ENCODE results near the gene MAGOHB.
"Not testable (repeated sequence)": the region's sequence is repeated elsewhere in the genome, so short reads cannot be mapped to it uniquely, and the experiment has no call there.

MAGOHB gene

DNA sequence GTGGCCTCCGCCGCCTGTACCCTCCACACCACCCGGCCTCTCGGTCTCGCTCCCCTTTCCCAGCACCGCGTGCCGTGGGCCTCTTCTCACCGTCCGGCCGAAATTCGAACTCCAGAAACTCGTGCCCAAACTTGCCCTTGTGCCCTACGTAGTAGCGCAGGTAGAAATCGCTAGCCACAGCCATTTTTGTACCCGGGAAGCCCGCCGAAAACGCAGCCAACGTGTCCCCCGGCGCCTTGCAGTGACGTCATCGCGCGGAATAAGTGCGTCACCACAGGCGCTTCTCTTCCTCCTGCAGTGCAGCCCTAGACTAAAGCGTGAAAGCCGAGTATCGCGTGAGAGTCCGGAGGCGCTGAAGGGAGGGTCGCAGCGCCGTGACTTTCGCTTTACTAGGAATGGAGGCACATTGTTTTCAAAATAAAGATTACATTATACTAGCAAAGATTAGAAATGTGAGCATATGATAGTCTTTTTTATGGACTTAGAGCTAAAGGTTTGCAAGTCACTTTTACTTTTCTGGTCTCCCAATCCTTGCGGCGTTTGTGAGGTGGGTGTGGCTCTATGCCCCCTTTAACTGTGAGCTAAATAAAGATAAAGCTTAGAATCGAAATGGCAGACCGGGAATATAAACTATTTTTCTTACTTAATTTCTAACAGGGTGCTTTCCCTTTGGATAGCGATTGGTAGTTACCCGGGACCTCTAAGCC lies at the start of gene MAGOHB:
Gene MAGOHB (minus strand): TSS at position 261 of the 707 bp plus-strand sequence. CDS start 77 bp downstream, at position 184.
- no peaks in the 10 kb centered on the region for H3K9me3 ChIP-seq (ENCODE audit: control insufficient read depth in 1 of 2, low read length in 2 of 2)
- H3K9ac ChIP-seq (ENCODE audit: low read depth in 1 of 2, low read length in 2 of 2), result peak within 1 kb of the TSS; percentile 97
- H3K27ac ChIP-seq (ENCODE audit: low read depth, low read length), result peak within 1 kb of the TSS; percentile 71
- H3K36me3 ChIP-seq (ENCODE audit: control insufficient read depth in 1 of 2, insufficient read depth in 2 of 2, low read length in 2 of 2), result peaks cover 5 to 16% of the 10 kb centered on the region in 2 donors
- H3K27me3 ChIP-seq (ENCODE audit: control insufficient read depth in 1 of 2, insufficient read depth in 2 of 2, low read length in 2 of 2), result no peaks in the 10 kb centered on the region
- peak within 1 kb of the TSS; percentile 95 to 97 for H3K4me3 ChIP-seq (ENCODE audit: low read depth in 1 of 2, low read length in 2 of 2)
- peaks cover 8 to 14% of the 10 kb centered on the region in 2 donors for H3K4me1 ChIP-seq (ENCODE audit: control insufficient read depth in 1 of 2, insufficient read depth in 2 of 2, low read length in 2 of 2)

DNA sequence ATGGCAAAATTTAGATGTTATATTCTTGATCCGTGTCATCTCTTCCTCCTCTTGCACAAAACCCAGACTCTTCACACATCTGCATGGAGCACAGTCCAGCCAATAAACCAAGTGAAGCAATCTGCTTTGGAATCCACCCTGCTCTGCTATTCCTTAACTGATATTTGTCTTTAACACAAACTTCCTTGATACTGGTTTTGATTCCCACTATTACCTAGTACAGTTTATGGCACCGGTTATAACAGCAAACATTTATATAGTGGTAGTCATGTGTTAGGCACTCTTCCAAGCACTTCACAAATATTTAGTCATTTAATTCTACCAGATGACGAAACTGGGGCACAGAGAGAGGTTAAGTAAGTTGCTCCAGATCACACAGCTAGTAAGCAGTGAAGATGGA lies 47.9 kb upstream of the MAGOHB start:
- no peak overlapping the region for H3K27ac ChIP-seq (ENCODE audit: low read depth, low read length)
- H3K4me3 ChIP-seq (ENCODE audit: low read depth in 1 of 2, low read length in 2 of 2), result no peak overlapping the region
- no peaks in the 10 kb centered on the region for H3K27me3 ChIP-seq (ENCODE audit: control insufficient read depth in 1 of 2, insufficient read depth in 2 of 2, low read length in 2 of 2)
- no peaks in the 10 kb centered on the region for H3K36me3 ChIP-seq (ENCODE audit: control insufficient read depth in 1 of 2, insufficient read depth in 2 of 2, low read length in 2 of 2)
- no peak overlapping the region for H3K9ac ChIP-seq (ENCODE audit: low read depth in 1 of 2, low read length in 2 of 2)
- peaks cover 0 to 3% of the 10 kb centered on the region in 2 donors for H3K4me1 ChIP-seq (ENCODE audit: control insufficient read depth in 1 of 2, insufficient read depth in 2 of 2, low read length in 2 of 2)
- no peaks in the 10 kb centered on the region for H3K9me3 ChIP-seq (ENCODE audit: control insufficient read depth in 1 of 2, low read length in 2 of 2)

DNA sequence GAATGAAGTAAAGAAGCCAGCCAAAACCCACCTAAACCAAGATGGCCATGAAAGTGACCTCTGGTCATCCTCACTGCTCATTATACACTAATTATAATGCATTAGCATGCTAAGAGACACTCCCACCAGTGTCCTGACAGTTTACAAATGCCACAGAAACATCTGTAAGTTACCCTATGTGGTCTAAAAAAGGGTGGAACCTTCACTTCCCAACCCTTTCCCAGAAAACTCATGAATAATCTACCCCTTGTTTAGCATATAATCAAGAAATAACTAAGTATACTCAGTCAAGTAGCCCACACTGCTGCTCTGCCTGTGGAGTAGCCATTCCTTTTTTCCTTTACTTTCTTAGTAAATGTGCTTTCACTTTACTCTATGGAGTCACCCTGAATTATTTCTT lies 40.6 kb upstream of the MAGOHB start:
- H3K36me3 ChIP-seq (ENCODE audit: control insufficient read depth in 1 of 2, insufficient read depth in 2 of 2, low read length in 2 of 2), result no peaks in the 10 kb centered on the region
- no peaks in the 10 kb centered on the region for H3K27me3 ChIP-seq (ENCODE audit: control insufficient read depth in 1 of 2, insufficient read depth in 2 of 2, low read length in 2 of 2)
- no peaks in the 10 kb centered on the region for H3K4me1 ChIP-seq (ENCODE audit: control insufficient read depth in 1 of 2, insufficient read depth in 2 of 2, low read length in 2 of 2)
- H3K9me3 ChIP-seq (ENCODE audit: control insufficient read depth in 1 of 2, low read length in 2 of 2), result no peaks in the 10 kb centered on the region
- no peak overlapping the region for H3K4me3 ChIP-seq (ENCODE audit: low read depth in 1 of 2, low read length in 2 of 2)
- H3K9ac ChIP-seq (ENCODE audit: low read depth in 1 of 2, low read length in 2 of 2), result no peak overlapping the region
- no peak overlapping the region for H3K27ac ChIP-seq (ENCODE audit: low read depth, low read length)

DNA sequence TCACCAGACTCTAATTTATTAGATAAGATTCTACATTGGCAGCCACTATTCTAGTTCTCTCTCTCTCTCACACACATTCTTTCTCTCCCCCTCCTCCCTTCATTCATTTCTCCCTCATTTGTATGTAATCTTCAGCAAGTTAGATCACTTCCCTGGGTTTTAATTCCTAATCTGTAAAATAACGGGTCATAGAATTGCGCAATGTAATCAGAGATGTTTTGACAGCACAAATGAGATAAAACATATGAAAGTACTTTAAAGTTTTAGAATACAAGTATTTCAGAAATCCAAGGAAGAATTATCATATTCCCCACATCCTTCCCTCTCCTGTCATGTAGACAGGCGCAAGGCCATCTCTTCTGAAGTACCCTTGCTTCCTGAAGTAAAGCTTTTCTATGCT lies 38.8 kb upstream of the MAGOHB start:
- Histone ChIP-seq H3K4me3 (ENCODE audit: low read depth in 1 of 2, low read length in 2 of 2) (no peak overlapping the region), H3K27ac (ENCODE audit: low read depth, low read length) (no peak overlapping the region), H3K4me1 (ENCODE audit: control insufficient read depth in 1 of 2, insufficient read depth in 2 of 2, low read length in 2 of 2) (no peaks in the 10 kb centered on the region), H3K9ac (ENCODE audit: low read depth in 1 of 2, low read length in 2 of 2) (no peak overlapping the region), H3K36me3 (ENCODE audit: control insufficient read depth in 1 of 2, insufficient read depth in 2 of 2, low read length in 2 of 2) (no peaks in the 10 kb centered on the region), H3K9me3 (ENCODE audit: control insufficient read depth in 1 of 2, low read length in 2 of 2) (peaks cover 0 to under 1% of the 10 kb centered on the region in 2 donors), H3K27me3 (ENCODE audit: control insufficient read depth in 1 of 2, insufficient read depth in 2 of 2, low read length in 2 of 2) (no peaks in the 10 kb centered on the region)

DNA sequence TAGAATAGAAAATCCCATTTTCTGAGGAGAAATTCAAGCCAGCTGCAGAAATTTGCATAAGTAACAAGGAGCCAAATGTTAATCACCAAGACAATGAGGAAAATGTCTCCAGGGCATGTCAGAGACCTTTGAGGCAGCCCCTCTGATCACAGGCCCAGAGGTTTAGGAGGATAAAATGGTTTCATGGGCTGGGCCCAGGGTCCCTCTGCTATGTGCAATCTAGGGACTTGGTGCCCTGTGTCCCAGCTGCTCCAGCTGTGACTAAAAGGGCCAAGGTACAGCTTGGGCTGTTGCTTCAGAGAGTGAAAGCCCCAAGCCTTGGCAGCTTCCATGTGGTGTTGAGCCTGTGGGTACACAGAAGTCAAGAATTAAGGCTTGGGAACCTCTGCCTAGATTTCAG lies 33.2 kb upstream of the MAGOHB start:
- H3K9me3 ChIP-seq (ENCODE audit: control insufficient read depth in 1 of 2, low read length in 2 of 2), result peaks cover 0 to 15% of the 10 kb centered on the region in 2 donors
- H3K27me3 ChIP-seq (ENCODE audit: control insufficient read depth in 1 of 2, insufficient read depth in 2 of 2, low read length in 2 of 2); H3K4me1 ChIP-seq (ENCODE audit: control insufficient read depth in 1 of 2, insufficient read depth in 2 of 2, low read length in 2 of 2); H3K9ac ChIP-seq (ENCODE audit: low read depth in 1 of 2, low read length in 2 of 2); H3K36me3 ChIP-seq (ENCODE audit: control insufficient read depth in 1 of 2, insufficient read depth in 2 of 2, low read length in 2 of 2); H3K4me3 ChIP-seq (ENCODE audit: low read depth in 1 of 2, low read length in 2 of 2); H3K27ac ChIP-seq (ENCODE audit: low read depth, low read length): not testable (repeated sequence)

DNA sequence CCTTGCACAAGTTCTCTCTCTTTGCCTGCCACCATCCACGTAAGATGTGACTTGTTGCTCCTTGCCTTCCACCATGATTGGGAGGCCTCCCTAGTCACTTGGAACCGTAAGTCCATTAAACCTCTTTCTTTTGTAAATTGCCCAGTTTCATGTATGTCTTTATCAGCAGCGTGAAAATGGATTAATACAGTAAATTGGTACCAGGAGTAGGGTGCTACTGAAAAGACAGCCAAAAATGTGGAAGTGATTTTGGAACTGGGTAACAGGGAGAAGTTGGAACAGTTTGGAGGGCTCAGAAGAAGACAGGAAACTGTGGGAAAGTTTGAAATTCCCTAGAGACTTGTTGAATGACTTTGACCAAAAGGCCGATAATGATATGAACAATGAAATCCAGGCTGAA lies 32.5 kb upstream of the MAGOHB start:
- peaks cover 0 to 8% of the 10 kb centered on the region in 2 donors for H3K4me1 ChIP-seq (ENCODE audit: control insufficient read depth in 1 of 2, insufficient read depth in 2 of 2, low read length in 2 of 2)
- no peaks in the 10 kb centered on the region for H3K27me3 ChIP-seq (ENCODE audit: control insufficient read depth in 1 of 2, insufficient read depth in 2 of 2, low read length in 2 of 2)
- no peak overlapping the region for H3K4me3 ChIP-seq (ENCODE audit: low read depth in 1 of 2, low read length in 2 of 2)

DNA sequence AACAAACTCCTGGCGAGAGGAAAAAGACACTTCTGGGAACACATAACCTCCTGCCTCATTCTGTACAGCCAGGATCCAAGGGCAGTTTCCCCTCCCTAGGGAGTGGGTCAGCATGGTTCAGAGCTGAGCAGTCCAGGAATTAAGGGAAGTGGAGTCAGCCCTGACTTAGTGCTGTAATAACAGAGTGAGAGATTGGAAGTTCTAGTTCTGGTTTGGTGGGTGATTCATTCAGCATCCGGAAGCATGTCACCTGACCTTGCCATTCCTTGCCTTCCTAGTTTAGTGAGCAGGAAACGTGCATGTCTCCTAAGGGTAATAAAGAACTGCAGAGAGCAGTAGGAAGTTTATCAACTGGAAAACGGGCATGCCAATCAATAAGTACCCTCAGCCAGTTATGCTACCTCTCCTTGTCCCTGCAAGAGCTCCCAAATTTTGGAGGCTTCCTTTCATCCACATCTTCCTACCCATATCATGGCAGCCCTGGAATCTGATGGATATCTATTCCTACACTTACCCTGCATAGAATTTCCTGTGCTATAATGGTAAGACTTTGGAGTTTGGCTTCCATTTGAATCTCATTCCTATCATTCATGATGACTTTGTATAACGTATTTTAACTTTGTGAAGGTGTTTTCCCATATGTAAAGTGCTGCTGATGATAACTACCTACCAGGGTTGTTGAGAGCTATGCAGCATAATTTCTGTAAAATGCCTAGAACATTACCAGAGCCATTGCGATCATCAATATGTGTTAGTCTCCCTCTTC lies 28.5 kb upstream of the MAGOHB start:
- H3K27me3 ChIP-seq (ENCODE audit: control insufficient read depth in 1 of 2, insufficient read depth in 2 of 2, low read length in 2 of 2), result no peaks in the 10 kb centered on the region
- H3K27ac ChIP-seq (ENCODE audit: low read depth, low read length), result no peak overlapping the region
- no peak overlapping the region for H3K9ac ChIP-seq (ENCODE audit: low read depth in 1 of 2, low read length in 2 of 2)
- H3K9me3 ChIP-seq (ENCODE audit: control insufficient read depth in 1 of 2, low read length in 2 of 2), result peaks cover 0 to 12% of the 10 kb centered on the region in 2 donors
- H3K4me3 ChIP-seq (ENCODE audit: low read depth in 1 of 2, low read length in 2 of 2), result no peak overlapping the region
- H3K36me3 ChIP-seq (ENCODE audit: control insufficient read depth in 1 of 2, insufficient read depth in 2 of 2, low read length in 2 of 2), result no peaks in the 10 kb centered on the region
- peaks cover 5 to 29% of the 10 kb centered on the region in 2 donors for H3K4me1 ChIP-seq (ENCODE audit: control insufficient read depth in 1 of 2, insufficient read depth in 2 of 2, low read length in 2 of 2)

More for the DNA sequence above, 32.5 kb upstream of the MAGOHB start:
- H3K9ac ChIP-seq (ENCODE audit: low read depth in 1 of 2, low read length in 2 of 2), result no peak overlapping the region
- H3K27ac ChIP-seq (ENCODE audit: low read depth, low read length), result no peak overlapping the region
- H3K9me3 ChIP-seq (ENCODE audit: control insufficient read depth in 1 of 2, low read length in 2 of 2), result peaks cover 0 to 15% of the 10 kb centered on the region in 2 donors
- H3K36me3 ChIP-seq (ENCODE audit: control insufficient read depth in 1 of 2, insufficient read depth in 2 of 2, low read length in 2 of 2), result no peaks in the 10 kb centered on the region

DNA sequence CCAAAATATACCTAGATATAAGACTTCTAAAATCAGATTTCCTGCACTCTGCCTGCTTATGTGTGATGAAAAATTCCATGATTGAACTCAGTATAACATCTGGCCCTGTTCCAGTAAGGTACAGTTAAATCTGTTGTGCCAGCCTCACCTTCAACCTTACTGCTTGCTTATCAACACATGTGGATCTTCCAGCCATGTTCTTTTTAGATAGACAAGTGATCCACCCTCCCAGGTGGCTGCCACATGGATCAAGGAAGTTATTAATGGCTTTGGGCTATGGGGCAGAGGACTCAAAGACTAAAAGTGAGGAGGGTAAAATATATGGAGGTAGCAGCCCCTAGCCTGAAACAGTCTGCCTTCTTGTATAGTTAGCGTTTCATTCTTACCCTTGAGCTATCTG lies 25.3 kb upstream of the MAGOHB start:
- H3K9me3 ChIP-seq (ENCODE audit: control insufficient read depth in 1 of 2, low read length in 2 of 2), result no peaks in the 10 kb centered on the region
- H3K36me3 ChIP-seq (ENCODE audit: control insufficient read depth in 1 of 2, insufficient read depth in 2 of 2, low read length in 2 of 2), result no peaks in the 10 kb centered on the region
- peaks cover 5 to 29% of the 10 kb centered on the region in 2 donors for H3K4me1 ChIP-seq (ENCODE audit: control insufficient read depth in 1 of 2, insufficient read depth in 2 of 2, low read length in 2 of 2)
- H3K27ac ChIP-seq (ENCODE audit: low read depth, low read length), result no peak overlapping the region
- no peak overlapping the region for H3K4me3 ChIP-seq (ENCODE audit: low read depth in 1 of 2, low read length in 2 of 2)
- no peak overlapping the region for H3K9ac ChIP-seq (ENCODE audit: low read depth in 1 of 2, low read length in 2 of 2)
- H3K27me3 ChIP-seq (ENCODE audit: control insufficient read depth in 1 of 2, insufficient read depth in 2 of 2, low read length in 2 of 2), result no peaks in the 10 kb centered on the region

DNA sequence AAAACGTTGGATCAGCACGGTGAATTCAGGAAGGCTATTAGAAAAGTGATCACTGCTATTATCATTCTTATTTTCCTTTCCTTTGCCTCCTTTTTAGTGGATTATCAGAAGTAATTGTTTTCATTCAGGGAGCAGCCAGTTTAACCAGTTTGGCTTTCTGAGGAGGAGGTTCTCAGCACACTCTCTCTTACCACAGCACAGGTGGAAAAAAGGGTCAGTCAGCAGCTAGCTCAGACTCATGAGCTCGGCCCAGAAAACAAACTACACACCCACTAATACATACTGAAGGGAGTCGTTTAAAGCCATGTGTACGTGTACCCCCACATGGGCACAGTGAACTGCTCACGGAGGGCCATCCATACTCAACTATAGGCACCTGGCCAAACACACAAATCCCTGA lies 23.2 kb upstream of the MAGOHB start:
- H3K9ac ChIP-seq (ENCODE audit: low read depth in 1 of 2, low read length in 2 of 2), result no peak overlapping the region
- H3K9me3 ChIP-seq (ENCODE audit: control insufficient read depth in 1 of 2, low read length in 2 of 2), result no peaks in the 10 kb centered on the region
- H3K4me3 ChIP-seq (ENCODE audit: low read depth in 1 of 2, low read length in 2 of 2), result peak overlapping the region in 1 of 2 donors; percentile 19
- peaks cover 5 to 22% of the 10 kb centered on the region in 2 donors for H3K4me1 ChIP-seq (ENCODE audit: control insufficient read depth in 1 of 2, insufficient read depth in 2 of 2, low read length in 2 of 2)
- H3K36me3 ChIP-seq (ENCODE audit: control insufficient read depth in 1 of 2, insufficient read depth in 2 of 2, low read length in 2 of 2), result no peaks in the 10 kb centered on the region
- no peaks in the 10 kb centered on the region for H3K27me3 ChIP-seq (ENCODE audit: control insufficient read depth in 1 of 2, insufficient read depth in 2 of 2, low read length in 2 of 2)
- H3K27ac ChIP-seq (ENCODE audit: low read depth, low read length), result no peak overlapping the region

DNA sequence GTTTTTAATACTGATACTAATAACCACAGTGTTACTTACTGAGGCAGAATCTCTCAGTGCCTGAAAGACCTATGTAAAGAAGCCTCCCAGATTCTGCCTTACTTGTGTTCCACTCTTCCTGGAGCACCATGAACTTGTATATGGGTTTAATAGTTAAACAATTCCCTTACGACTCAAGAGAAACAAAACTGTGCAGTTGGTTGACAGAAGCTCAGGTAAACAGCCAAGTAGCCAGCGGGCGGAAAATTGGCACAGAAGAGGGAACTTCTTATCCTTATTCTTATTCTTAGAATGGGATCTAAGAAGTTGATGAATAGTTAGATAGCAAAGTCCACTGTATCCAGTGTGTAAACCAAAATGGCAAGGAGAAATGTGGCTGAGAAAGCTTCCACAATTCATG lies 22.7 kb upstream of the MAGOHB start:
- Histone ChIP-seq H3K4me1 (ENCODE audit: control insufficient read depth in 1 of 2, insufficient read depth in 2 of 2, low read length in 2 of 2) (peaks cover 5 to 21% of the 10 kb centered on the region in 2 donors), H3K27me3 (ENCODE audit: control insufficient read depth in 1 of 2, insufficient read depth in 2 of 2, low read length in 2 of 2) (no peaks in the 10 kb centered on the region), H3K4me3 (ENCODE audit: low read depth in 1 of 2, low read length in 2 of 2) (peak overlapping the region in 1 of 2 donors; percentile 19), H3K9me3 (ENCODE audit: control insufficient read depth in 1 of 2, low read length in 2 of 2) (no peaks in the 10 kb centered on the region), H3K9ac (ENCODE audit: low read depth in 1 of 2, low read length in 2 of 2) (no peak overlapping the region), H3K27ac (ENCODE audit: low read depth, low read length) (no peak overlapping the region), H3K36me3 (ENCODE audit: control insufficient read depth in 1 of 2, insufficient read depth in 2 of 2, low read length in 2 of 2) (no peaks in the 10 kb centered on the region)

All from duodenal mucosa (tissue), 2 donors.